Left colon (tissue), 2 donors: ENCODE measurements around the gene C16orf92. TPM values are rescaled to one million over a fixed set of nuclear protein-coding genes. Genes with fewer than 3 reads are reported as not detected.
"Not testable (repeated sequence)": the region's sequence is repeated elsewhere in the genome, so short reads cannot be mapped to it uniquely, and the experiment has no call there.

Source experiments
- ATAC-seq: fragments of 200-7000 bp; cut with Tn5 transposase; one replicate; pipeline ENCODE4 v1.9.1; 2020; ENCODE audit warnings: mild to moderate bottlenecking, moderate library complexity
- DNase-seq, 2 donors: peaks; one replicate each; pipeline ENCODE4 v3.0.0-alpha.2; 2020
- intact Hi-C, 2 donors: fragments of 100-400 bp; cut with DNase I in 1 of 2; cut with micrococcal nuclease in 1 of 2; formaldehyde crosslinking; loops; one replicate each; pipeline versions ENCODE4 v1.11.2 to v1.14.0; 2022; cut with DNase I, micrococcal nuclease
- total RNA-seq, 2 donors: library from RNA; stranded (reverse); fragmentation: NEBNext Ultra II Directional; extraction: Animal tissue kit (Norgen Biotek cat#: 25700); gene quantifications; one replicate each; pipeline ENCODE4 v1.2.1, GENCODE V29; 2021
- donor health status: DM: no; HTN: no; CAD: no.
- donor health status: DM: yes; HTN: yes; CAD: no.

C16orf92 gene
- total RNA-seq, 2 donors from 2014 or later, result not detected

DNA sequence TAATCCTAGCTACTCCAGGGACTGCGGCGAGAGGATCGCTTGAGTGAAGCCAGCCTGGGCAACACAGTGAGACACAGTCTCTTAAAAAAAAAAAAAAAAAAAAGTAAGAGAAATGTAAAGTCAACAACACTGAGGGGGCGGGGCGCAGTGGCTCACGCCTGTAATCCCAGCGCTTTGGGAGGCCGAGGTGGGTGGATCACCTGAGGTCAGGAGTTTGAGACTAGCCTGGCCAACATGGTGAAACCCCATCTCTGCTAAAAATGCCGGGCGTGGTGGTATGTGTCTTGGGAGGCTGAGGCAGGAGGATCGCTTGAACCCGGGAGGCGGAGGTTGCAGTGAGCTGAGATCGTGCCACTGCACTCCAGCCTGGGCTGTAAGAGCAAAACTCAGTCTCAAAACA is 10.4 kb upstream of the C16orf92 start:
- ATAC-seq, DNase-seq, intact Hi-C loops: not testable (repeated sequence)

DNA sequence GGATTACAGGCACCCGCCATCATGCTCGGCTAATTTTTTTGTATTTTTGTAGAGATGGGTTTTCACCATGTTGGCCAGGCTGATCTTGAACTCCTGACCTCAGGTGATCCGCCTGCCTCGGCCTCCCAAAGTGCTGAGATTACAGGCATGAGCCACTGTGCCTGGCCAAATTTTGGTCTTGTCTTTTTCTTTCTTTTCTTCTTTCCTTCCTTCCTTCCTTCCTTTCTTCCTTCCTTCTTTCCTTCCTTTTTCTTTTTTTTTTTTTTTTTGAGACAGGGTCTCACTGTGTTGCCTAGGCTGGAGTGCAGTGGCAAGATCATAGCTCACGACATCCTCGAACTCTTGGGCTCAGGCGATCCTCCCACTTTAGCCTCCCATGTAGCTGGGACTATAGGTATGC is 7.5 kb upstream of the C16orf92 start:
- ATAC-seq, result not testable (repeated sequence)

DNA sequence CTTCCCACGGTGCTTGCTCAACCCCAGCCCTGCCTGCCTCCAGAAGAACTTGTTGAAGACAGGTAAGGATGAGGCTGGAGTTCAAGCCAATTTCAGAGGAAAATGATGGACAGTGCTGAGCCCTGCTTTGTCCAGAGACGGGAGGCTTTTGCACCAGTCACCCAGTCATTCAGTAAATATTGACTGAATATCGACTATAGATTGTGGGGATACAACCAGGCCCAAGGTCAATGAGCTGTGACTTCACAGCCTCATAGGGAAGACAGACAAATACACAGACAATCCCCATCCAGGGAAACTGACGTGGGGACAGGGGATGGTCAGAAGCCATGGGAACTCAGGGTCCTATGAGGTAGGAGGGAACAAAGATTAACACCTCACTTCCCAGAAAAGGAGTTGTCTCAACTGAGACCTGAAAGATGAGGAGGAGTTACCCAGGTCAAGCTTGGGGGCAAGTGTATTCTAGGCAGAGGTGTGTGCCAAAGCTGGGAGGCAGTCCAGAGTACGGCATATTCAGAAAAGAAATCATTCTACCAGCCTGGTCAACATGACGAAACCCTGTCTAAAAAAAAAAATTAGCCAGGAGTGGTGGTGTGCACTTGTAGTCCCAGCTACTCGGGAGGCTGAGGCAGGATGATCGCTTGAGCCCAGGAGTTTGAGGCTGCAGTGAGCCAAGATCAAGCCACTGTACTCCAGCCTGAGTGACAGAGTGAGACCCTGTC is 6.3 kb upstream of the C16orf92 start:
- intact Hi-C loops, result no loop called here
- ATAC-seq, result no peak
- no peak for DNase-seq

More for the DNA sequence above, 7.5 kb upstream of the C16orf92 start:
- DNase-seq, intact Hi-C loops: not testable (repeated sequence)

DNA sequence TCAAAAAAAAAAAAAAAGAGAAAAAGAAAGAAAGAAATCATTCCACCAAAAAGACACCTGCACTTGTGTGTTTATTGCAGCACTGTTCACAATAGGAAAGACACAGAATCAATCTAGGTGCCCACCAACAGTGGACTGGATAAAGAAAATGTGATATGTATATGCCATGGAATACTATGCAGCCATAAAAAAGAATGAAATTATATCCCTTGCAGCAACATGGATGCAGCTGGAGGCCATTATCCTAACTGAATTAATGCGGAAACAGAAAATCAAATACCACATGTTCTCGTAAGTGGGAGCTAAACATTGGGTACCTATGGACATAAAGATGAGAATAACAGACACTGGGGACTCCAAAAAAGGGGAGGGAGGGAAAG is 5.7 kb upstream of the C16orf92 start:
- intact Hi-C loops, result no loop called here
- DNase-seq, result no peak
- no peak for ATAC-seq

DNA sequence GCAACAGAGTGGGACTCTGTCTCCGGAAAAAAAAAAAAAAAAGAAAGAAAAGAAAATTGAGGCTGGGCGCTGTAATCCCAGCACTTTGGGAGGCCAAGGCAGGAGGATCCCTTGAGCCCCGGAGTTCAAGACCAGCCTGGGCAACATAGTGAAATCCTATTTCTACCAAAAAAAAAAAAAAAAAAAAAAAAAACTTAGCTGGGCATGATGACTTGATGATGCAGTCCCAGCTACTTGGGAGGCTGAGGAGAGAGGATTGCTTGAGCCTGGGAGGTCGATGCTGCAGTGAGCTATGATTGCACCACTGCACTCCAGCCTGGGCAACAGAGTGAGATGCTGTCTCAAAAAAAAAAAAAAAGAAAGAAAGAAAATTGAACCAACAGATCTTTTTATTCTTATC is 5.1 kb upstream of the C16orf92 start:
- DNase-seq, intact Hi-C loops, ATAC-seq: not testable (repeated sequence)

DNA sequence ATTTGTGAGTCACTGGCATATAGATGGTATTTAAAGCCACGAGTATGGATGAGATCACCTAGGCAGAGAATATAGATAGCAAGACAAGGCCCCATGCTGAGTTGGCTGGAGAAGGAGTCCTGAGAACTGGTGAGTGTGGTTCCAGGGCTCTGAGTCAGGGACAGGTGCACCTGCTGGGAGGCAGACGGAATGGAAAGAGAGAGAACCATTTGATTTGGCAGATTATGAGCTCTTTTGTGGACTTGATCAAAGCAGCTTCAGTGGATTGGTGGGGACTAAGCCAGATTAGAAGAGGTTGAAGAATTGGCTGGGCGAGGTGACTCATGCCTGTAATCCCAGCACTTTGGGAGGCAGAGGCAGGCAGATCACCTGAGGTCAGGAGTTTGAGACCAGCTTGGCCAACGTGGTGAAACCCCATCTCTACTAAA is 4.3 kb upstream of the C16orf92 start:
- ATAC-seq (no peak), DNase-seq (no peak)
- intact Hi-C loops, result no loop called here

DNA sequence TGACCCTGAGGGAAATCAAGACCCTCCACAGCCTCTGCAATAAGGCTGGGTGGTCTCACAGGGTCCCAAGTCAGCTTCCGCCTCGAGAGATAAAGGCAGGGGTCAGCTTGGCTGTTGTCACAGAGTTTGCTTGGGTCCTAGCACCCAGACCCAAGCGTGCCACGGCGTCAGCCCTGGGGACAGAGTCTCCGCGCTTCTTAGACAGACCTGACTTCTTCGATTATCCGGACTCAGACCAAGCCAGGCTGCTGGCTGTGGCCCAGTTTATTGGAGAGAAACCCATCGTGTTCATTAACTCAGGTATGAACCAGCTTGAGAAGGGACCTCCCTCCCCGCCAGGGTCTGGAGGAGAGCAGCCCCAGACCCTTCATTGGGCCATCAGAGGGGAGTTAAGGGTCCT is 588 bp downstream of the C16orf92 start:
- DNase-seq (no peak), ATAC-seq (no peak)
- intact Hi-C loops, result no loop called here

DNA sequence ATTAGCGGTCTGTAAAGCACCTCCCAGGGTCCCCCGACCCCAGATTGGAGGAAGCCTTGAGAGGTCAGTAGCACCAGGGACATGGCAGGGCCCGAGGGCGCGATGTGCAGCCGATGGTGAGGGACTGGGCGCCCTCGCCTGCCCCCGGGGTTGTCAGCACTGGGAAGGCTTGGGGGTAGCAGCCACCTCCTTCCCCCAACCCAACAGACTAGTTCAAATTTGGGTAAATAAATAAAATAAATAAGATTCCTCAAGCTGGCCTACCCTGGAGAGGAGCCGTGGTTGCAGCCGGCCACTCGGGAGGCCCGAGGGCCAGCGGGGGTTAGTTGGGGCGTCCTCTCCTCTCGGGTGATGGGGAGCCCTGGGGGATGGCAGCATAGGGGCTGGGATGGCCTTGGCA is 1.5 kb downstream of the C16orf92 start:
- intact Hi-C loops, result no loop called here
- DNase-seq (no peak), ATAC-seq (no peak)

DNA sequence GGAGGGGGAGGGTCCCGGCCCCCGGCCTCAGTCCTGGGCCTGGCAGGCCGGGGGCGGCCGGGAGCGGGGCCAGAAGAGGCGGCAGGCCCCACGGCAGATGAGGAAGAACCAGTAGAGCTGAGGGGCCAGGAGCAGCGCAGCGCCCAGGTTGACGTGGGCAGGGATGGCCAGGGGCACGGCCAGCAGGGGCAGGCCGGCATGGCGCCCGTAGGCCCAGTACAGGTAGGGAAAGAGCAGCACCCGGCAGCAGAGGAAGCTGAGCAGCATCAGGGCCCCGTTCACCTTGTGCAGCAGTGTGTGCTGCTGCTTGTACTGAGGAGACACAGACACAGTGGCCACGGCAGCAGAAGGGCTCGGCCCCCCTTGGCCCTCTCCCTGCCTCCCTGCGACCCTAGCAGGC is 2.2 kb downstream of the C16orf92 start:
- intact Hi-C loops, result loop anchor here in 1 of 2 donors (5.0 kb wide), 1 partner anchor 323 kb away; no protein-coding TSS in a partner anchor
- no peak for ATAC-seq
- DNase-seq, result no peak

DNA sequence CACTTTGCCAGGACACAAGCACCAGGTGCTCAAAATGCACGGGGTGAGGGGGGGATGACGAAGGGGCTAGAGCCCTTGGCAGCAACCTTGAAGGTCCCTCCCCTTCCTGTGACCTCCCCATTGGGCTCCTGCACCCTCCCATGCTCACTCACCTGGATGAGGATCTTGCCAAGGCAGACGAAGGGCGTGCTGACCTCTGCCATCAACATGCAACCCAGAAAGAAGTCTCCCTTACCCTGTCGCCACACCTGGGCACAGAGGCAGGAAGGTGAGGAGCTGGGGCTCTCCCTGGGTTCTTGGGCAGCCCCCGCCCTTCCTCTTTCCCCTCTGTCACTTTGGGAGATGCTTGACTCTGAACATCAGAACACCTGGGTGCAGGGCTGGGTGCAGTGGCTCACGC is 2.6 kb downstream of the C16orf92 start:
- no peak for ATAC-seq
- DNase-seq, result no peak
- intact Hi-C loops, result loop anchor here in 1 of 2 donors (5.0 kb wide), 1 partner anchor 323 kb away; no protein-coding TSS in a partner anchor

DNA sequence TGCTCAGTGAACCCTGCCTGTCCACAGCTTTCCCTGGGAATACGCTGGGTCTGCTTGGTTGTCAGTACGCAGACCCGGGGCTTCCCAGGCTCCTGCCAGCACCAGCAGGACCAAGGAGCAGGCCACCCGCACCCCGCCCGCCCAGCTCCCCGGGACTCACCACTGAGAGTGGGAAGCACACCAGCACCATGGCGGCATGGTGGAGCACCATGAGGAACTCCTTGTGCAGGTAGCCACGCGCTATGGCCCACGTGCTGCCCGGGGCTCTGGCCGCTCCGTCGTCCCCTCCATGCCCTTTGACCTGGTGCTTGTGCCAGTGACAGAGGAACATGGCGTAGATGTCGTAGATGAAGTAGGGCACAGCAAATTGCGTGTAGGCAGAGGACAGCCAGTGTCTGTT is 3.5 kb downstream of the C16orf92 start:
- ATAC-seq, result no peak
- intact Hi-C loops, result loop anchor here in 1 of 2 donors (5.0 kb wide), 1 partner anchor 324 kb away; no protein-coding TSS in a partner anchor
- DNase-seq, result no peak

DNA sequence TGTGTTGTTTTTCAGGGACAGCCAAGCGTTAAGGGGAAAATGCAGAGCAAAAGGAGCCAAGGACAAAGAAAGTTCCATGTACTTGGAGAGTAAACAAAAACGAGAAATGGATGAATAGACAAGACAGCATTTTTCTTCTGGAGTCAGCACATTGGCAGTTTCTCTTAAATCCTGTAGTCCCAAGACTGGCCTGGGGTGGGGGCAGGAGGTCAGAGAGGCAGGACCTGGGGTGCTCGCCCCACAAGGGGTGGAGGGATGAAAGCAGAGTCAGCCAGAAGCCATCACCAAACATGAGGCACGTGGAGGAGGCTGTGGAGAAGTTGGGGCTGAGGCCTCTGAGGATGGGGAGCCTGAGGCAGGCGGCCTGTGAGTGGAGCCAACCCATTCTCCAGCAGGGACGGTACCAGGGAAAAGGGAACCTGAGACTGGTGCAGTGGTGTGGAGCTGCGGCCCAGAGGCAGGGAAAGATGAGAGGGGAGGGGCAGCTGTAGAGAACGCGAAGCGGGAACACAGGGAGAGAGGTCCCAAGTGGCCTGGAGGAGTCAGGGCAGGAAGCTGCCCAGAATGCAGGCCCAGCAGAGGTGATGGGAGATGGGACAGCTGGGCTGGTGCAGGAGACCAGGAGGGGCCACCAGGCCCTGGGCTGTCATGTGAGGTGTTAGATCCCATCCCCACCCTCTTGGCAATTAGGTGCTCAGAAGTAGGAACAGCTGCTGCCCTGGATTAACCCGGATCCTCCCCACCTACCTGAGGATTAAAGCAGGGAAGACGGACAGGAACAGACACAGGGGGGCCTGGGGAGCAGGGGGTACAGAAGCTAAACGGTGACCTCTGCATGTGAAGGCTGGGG is 4.8 kb downstream of the C16orf92 start:
- DNase-seq (no peak), ATAC-seq (no peak)
- intact Hi-C loops, result loop anchor here in 1 of 2 donors (5.0 kb wide), 1 partner anchor 326 kb away; no protein-coding TSS in a partner anchor

DNA sequence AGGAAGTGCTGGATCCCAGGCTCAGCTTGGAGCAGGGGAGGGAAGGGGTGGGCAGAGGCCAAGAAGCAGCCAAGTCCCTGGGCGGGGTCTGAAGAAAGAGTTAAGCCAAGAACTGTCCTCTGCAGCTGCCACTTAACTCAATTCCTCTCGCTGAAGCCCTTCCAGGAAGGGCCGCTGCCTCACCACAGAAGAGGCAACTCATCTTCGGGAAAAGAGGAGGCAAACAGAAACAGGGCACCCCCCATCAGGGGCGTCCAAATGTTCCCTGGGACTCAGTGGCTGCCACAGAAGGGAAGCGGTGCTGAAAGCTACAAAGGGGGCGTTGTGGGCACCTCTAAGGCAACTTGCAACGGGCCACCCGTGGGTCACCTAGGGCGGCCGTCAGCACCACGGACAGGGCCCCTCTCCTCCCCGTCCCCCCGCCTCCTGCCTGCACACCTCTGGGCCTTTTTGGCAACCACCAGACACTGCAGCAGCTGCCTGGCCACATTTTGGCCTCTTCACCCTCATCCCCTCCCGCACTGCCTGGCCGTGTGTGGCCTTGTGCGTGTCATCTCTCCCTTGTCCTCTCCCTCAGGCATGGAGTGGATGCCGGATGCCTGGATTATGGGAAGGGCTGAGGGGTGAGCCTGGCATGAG is 5.6 kb downstream of the C16orf92 start:
- intact Hi-C loops, result loop anchor here in 1 of 2 donors (5.0 kb wide), 1 partner anchor 326 kb away; no protein-coding TSS in a partner anchor
- no peak for DNase-seq
- ATAC-seq, result peak; percentile 32

DNA sequence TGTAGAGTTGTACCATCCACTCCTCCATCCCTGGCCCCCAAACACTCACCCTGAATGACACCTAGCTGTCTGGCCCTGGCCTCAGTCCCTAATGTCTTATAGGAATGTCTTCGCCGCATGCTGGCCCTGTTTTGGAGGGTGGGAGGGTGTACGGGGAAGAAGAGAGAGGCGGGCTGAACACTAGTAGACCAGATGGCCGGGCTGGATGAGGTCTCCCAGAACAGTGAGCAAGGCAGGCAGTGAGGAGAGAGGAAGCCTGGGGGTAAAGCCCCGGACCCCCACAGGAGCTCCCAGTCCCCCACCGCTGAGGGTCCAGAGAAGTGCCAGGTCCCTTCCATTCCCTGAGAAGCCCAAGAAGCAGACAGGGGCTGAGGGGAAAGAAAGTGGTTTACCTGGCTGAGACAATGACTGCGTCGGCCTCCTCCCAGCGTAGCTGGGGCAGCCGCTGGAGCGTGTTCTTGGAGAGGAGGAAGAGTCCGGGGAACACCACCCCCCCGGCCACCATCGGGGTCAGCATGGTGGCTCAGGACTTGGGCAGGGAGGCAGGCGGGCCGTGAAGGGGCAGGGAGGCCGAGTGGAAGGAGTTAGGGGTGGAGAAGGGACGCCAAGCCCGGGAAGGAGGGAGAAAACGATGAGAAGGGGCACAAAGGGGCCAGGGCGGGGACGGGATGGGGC is 7.2 kb downstream of the C16orf92 start:
- no peak for DNase-seq
- ATAC-seq, result no peak
- intact Hi-C loops, result no loop called here

DNA sequence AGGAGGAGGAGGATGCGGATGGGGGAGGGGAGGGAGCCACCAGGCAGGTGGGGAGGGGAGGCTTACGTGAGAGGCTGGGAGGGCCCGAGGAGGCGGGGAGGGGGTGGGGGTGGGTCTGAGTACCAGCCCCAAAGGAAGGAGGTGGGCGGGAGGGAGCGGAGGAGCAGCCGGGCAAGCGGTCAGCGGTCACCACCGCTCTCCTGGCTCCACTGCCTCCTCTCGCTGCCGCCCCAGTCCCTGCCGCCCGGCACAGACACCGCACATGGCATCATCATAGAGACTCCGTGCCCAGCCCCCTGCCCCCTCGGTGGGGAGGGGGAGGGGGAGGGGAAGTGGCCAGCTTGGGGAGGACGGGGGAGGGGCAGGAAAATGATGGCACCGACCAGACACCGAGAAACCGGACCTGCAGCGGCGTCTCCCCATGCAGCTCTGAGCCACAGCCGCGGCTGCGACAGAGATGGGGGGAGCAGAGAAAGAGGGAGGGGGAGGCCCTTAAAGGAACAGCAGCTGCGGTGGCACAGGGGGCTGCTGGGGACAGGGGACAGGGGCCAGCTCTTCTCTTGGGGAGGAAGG is 7.9 kb downstream of the C16orf92 start, which contains the start of gene TLCD3B:
Gene TLCD3B (minus strand): TSS at position 431 of the 573 bp plus-strand sequence. CDS start 744 bp downstream, outside the sequence.
- DNase-seq (no peak), ATAC-seq (no peak)
- intact Hi-C loops, result no loop called here

DNA sequence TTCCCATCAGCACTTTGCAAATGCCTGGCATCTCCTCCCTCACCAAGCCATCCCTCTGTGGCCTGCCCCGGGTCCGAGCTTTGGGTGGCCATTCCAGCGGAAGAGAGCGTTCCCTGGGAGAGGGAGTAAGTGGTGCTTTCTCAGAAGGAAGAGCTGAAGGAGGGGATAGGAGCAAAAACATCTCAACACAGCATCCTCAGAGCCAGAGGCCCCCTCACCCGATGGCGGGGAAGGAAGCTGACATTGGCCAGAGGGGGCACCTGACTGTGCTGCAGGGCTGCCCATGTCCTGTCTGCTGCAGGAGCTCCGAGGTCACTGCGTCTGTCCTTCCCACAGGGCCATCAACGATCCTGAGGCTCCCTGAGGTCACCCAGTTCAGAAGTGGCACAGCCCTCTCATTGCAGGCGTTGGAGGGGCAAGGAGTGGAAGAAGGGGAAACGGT is 8.5 kb downstream of the C16orf92 start:
- intact Hi-C loops, result no loop called here
- DNase-seq (no peak), ATAC-seq (no peak)

DNA sequence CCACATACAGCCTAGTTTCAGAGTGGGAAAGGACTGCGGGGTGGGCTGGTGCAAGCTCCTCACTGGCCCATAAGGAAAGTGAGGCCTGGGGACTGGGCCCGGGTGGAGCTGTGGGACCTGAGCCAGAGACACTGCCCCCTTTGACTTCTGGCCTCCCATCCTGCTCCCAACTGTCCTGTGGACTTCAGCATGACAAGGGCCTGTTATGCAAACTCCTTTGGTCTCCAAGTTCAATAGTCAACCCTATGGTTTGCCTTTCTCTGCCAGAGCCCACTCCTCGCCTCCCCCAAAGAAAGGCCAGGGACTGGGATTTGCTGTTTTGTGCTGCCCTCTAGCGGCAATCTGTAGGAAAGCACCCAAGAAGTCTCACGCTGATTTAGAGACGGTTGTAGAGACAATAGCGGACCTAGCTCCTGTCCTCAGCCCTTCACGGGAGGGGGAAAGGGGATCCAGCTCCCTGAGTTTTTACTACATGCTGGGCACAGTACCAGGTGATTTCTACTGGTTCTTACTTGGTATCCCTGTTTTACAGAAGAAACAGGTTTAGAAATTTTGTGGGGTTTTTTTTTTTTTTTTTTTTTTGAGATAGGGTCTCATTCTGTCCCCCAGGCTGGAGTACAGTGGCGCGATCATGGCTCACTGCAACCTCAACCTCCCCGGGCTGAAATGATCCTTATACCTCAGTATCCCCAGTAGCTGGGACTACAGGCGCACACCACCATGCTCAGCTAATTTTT is 9.3 kb downstream of the C16orf92 start:
- intact Hi-C loops, result no loop called here
- peak in 1 of 2 donors; percentile 58 for DNase-seq

DNA sequence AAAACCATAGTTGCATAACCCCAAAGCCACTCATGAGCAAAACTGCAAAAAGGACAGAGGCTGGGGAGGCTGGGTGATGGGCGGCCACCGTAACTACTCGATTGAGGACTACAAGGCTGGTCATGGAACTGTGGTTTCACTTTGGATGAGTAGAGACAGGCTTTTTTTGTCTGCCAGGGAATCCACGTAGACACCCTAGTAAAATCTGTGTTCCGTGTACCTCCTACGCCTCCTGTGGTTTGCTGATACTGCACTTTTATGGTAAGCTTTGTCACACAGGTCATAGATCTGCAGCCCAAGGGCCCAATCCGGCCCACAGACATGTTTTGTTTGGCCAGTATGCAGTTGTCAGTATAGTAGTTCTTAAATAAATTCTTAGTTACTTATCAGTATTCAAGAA is 10.3 kb downstream of the C16orf92 start:
- intact Hi-C loops, result no loop called here
- DNase-seq (no peak), ATAC-seq (no peak)

More for the DNA sequence above, 9.3 kb downstream of the C16orf92 start:
- peak; percentile 71 for ATAC-seq
